Mucosa of stomach (tissue), 1 donor: ENCODE data around the gene TUBGCP6.

Source experiments
- H3K27me3 ChIP-seq: one replicate; pipeline ENCODE4 v1.7.0; 2013; ENCODE audit warnings: mild to moderate bottlenecking, low read length; ENCODE audit not compliant: control insufficient read depth, insufficient read depth
- H3K36me3 ChIP-seq: one replicate; pipeline ENCODE4 v1.7.0; 2013; ENCODE audit warnings: low read length; ENCODE audit not compliant: control insufficient read depth, insufficient read depth
- H3K4me1 ChIP-seq: one replicate; pipeline ENCODE4 v1.7.0; 2013; ENCODE audit warnings: mild to moderate bottlenecking, low read length; ENCODE audit not compliant: control insufficient read depth, insufficient read depth
- H3K4me3 ChIP-seq: one replicate; pipeline ENCODE4 v1.7.0; 2013; ENCODE audit warnings: low read length
- H3K9ac ChIP-seq: one replicate; pipeline ENCODE4 v1.7.0; 2013; ENCODE audit warnings: mild to moderate bottlenecking, low read length, moderate library complexity
- H3K9me3 ChIP-seq: one replicate; pipeline ENCODE4 v1.7.0; 2013; ENCODE audit warnings: mild to moderate bottlenecking, low read length, moderate library complexity; ENCODE audit not compliant: control insufficient read depth
- donor health status: Pancreatic carcinoma.

Gene TUBGCP6

GRCh38 chr22:50197000-50197800 lies 47.6 kb downstream of the TUBGCP6 start:
- Histone ChIP-seq H3K9ac (no peak overlapping the region), H3K27me3 (no peaks in the 10 kb centered on the region), H3K9me3 (no peaks in the 10 kb centered on the region), H3K4me3 (no peak overlapping the region), H3K4me1 (peaks cover 24% of the 10 kb centered on the region), H3K36me3 (peaks cover 8% of the 10 kb centered on the region)

- Histone ChIP-seq H3K36me3 (peaks cover 8% of the 10 kb centered on the region), H3K9me3 (no peaks in the 10 kb centered on the region)
Observed at GRCh38 chr22:50196256-50196655, 48.6 kb downstream of the TUBGCP6 start.

GRCh38 chr22:50194037-50194805 lies 50.6 kb downstream of the TUBGCP6 start:
- peaks cover 8% of the 10 kb centered on the region for H3K36me3 ChIP-seq
- no peaks in the 10 kb centered on the region for H3K9me3 ChIP-seq
- no peak overlapping the region for H3K9ac ChIP-seq
- no peaks in the 10 kb centered on the region for H3K27me3 ChIP-seq
- H3K4me1 ChIP-seq = peaks cover 42% of the 10 kb centered on the region
- H3K4me3 ChIP-seq = no peak overlapping the region

More at GRCh38 chr22:50196256-50196655, 48.6 kb downstream of the TUBGCP6 start:
- Histone ChIP-seq H3K9ac (no peak overlapping the region), H3K4me3 (no peak overlapping the region), H3K4me1 (peaks cover 28% of the 10 kb centered on the region), H3K27me3 (no peaks in the 10 kb centered on the region)

GRCh38 chr22:50193621-50194020 lies 51.2 kb downstream of the TUBGCP6 start:
- Histone ChIP-seq H3K4me1 (peaks cover 48% of the 10 kb centered on the region), H3K9me3 (no peaks in the 10 kb centered on the region), H3K36me3 (peaks cover 8% of the 10 kb centered on the region), H3K9ac (no peak overlapping the region), H3K27me3 (no peaks in the 10 kb centered on the region), H3K4me3 (no peak overlapping the region)

GRCh38 chr22:50192436-50193204 lies 52.2 kb downstream of the TUBGCP6 start:
- Histone ChIP-seq H3K36me3 (peaks cover 8% of the 10 kb centered on the region), H3K27me3 (no peaks in the 10 kb centered on the region), H3K9ac (peak overlapping the region; percentile 33), H3K4me3 (no peak overlapping the region), H3K4me1 (peaks cover 49% of the 10 kb centered on the region), H3K9me3 (no peaks in the 10 kb centered on the region)

- Histone ChIP-seq H3K9me3 (no peaks in the 10 kb centered on the region), H3K4me1 (peaks cover 60% of the 10 kb centered on the region), H3K4me3 (peak overlapping the region; percentile 61), H3K27me3 (no peaks in the 10 kb centered on the region), H3K9ac (peak overlapping the region; percentile 82), H3K36me3 (peaks cover 8% of the 10 kb centered on the region)
Observed at GRCh38 chr22:50190941-50191741, 53.7 kb downstream of the TUBGCP6 start.

- Histone ChIP-seq H3K27me3 (no peaks in the 10 kb centered on the region), H3K4me1 (peaks cover 61% of the 10 kb centered on the region), H3K4me3 (peak overlapping the region; percentile 61), H3K36me3 (peaks cover 8% of the 10 kb centered on the region), H3K9ac (peak overlapping the region; percentile 82), H3K9me3 (no peaks in the 10 kb centered on the region)
Observed at GRCh38 chr22:50190182-50190940, 54.5 kb downstream of the TUBGCP6 start.

- no peaks in the 10 kb centered on the region for H3K9me3 ChIP-seq
- H3K27me3 ChIP-seq = no peaks in the 10 kb centered on the region
- H3K4me1 ChIP-seq = peaks cover 66% of the 10 kb centered on the region
- peak overlapping the region; percentile 82 for H3K9ac ChIP-seq
- H3K4me3 ChIP-seq = peak overlapping the region; percentile 61
- H3K36me3 ChIP-seq = peaks cover 7% of the 10 kb centered on the region
Observed at GRCh38 chr22:50189849-50190181, 55.0 kb downstream of the TUBGCP6 start.

GRCh38 chr22:50189184-50189848 lies 55.5 kb downstream of the TUBGCP6 start:
- Histone ChIP-seq H3K4me3 (no peak overlapping the region), H3K4me1 (peaks cover 69% of the 10 kb centered on the region), H3K9me3 (no peaks in the 10 kb centered on the region), H3K36me3 (peaks cover 2% of the 10 kb centered on the region), H3K27me3 (no peaks in the 10 kb centered on the region), H3K9ac (peak overlapping the region; percentile 82)

GRCh38 chr22:50188356-50188755 lies 56.5 kb downstream of the TUBGCP6 start:
- H3K9me3 ChIP-seq = no peaks in the 10 kb centered on the region
- H3K27me3 ChIP-seq = no peaks in the 10 kb centered on the region
- no peaks in the 10 kb centered on the region for H3K36me3 ChIP-seq
- no peak overlapping the region for H3K4me3 ChIP-seq
- no peak overlapping the region for H3K9ac ChIP-seq
- H3K4me1 ChIP-seq = peaks cover 78% of the 10 kb centered on the region
